K562 (cell line): ENCODE data around the gene SEMA6B. TPM values are rescaled to one million over a fixed set of nuclear protein-coding genes. Genes with fewer than 3 reads are reported as not detected.
A peak's percentile ranks its signal among the peaks of the same experiment; 100 is the strongest.

Source experiments
- BCOR ChIP-seq: fragments of 450-650 bp; IDR thresholded peaks from 2 replicates; pipeline ENCODE4 v1.6.1; 2016
- HMGXB4 ChIP-seq: sonication (generic); formaldehyde crosslinking; IDR thresholded peaks from 2 replicates; pipeline ENCODE4 v1.8.1; 2023; ENCODE audit warnings: mild to moderate bottlenecking, missing genetic modification reagents
- KDM1A ChIP-seq, 2 experiments: fragments of 450-650 bp; IDR thresholded peaks; 2 replicates each; pipeline ENCODE4 v1.6.1; 2016; ENCODE audit warnings: mild to moderate bottlenecking in 2 of 2
- MBD2 ChIP-seq: sonication (generic); IDR thresholded peaks from 2 replicates; pipeline ENCODE4 v1.6.1; 2016; ENCODE audit warnings: low read depth, borderline replicate concordance
- MCM5 ChIP-seq: fragments of 450-650 bp; IDR thresholded peaks from 2 replicates; pipeline ENCODE4 v1.6.1; 2016; ENCODE audit warnings: low read depth
- NFATC3 ChIP-seq: fragments of 450-650 bp; IDR thresholded peaks from 2 replicates; pipeline ENCODE4 v1.6.1; 2017; ENCODE audit warnings: mild to moderate bottlenecking
- NFE2L1 ChIP-seq: fragments of 450-650 bp; IDR thresholded peaks from 2 replicates; pipeline ENCODE4 v1.6.1; 2016; ENCODE audit warnings: missing genetic modification characterization, low read depth, mild to moderate bottlenecking, missing compliant biosample characterization, moderate library complexity, borderline replicate concordance
- NFIC ChIP-seq: fragments of 450-650 bp; IDR thresholded peaks from 2 replicates; pipeline ENCODE4 v1.6.1; 2017; ENCODE audit warnings: mild to moderate bottlenecking, inconsistent platforms
- NFXL1 ChIP-seq: fragments of 450-650 bp; formaldehyde crosslinking; IDR thresholded peaks from 2 replicates; pipeline ENCODE4 v1.4.0; 2021; ENCODE audit warnings: mild to moderate bottlenecking
- NR1H2 ChIP-seq: sonication (generic); formaldehyde crosslinking; IDR thresholded peaks from 2 replicates; pipeline ENCODE4 v1.4.0; 2020; ENCODE audit warnings: mild to moderate bottlenecking, missing genetic modification reagents
- RFX1 ChIP-seq: fragments of 450-650 bp; IDR thresholded peaks from 2 replicates; pipeline ENCODE4 v1.6.1; 2016; ENCODE audit warnings: mild to moderate bottlenecking, moderate library complexity
- SIRT6 ChIP-seq: IDR thresholded peaks from one replicate; pipeline ENCODE4 v1.6.1; 2012; ENCODE audit warnings: low read depth, mild to moderate bottlenecking, control low read depth, inconsistent platforms, low read length, moderate library complexity
- STAT5A ChIP-seq: IDR thresholded peaks from 2 replicates; pipeline ENCODE4 v1.6.1; 2012; ENCODE audit warnings: low read length, inconsistent platforms, borderline replicate concordance
- ZNF184 ChIP-seq: sonication (generic); formaldehyde crosslinking; IDR thresholded peaks from 2 replicates; pipeline ENCODE4 v1.5.0; 2020; ENCODE audit warnings: missing genetic modification reagents
- ZNF263 ChIP-seq: sonication (generic); formaldehyde crosslinking; IDR thresholded peaks from 2 replicates; pipeline ENCODE4 v1.8.0; 2022; ENCODE audit warnings: mild to moderate bottlenecking, missing genetic modification reagents, borderline replicate concordance
- ZNF445 ChIP-seq: fragments of 250-450 bp; sonication (Bioruptor Pico); IDR thresholded peaks from 2 replicates; pipeline ENCODE4 v1.4.0; 2020; ENCODE audit warnings: low read depth, mild to moderate bottlenecking, moderate library complexity
- ZNF551 ChIP-seq: fragments of 250-450 bp; sonication (Bioruptor Pico); IDR thresholded peaks from 2 replicates; pipeline ENCODE4 v1.5.0; 2021; ENCODE audit warnings: mild to moderate bottlenecking, moderate library complexity
- polyA plus RNA-seq, 8 experiments: library from polyadenylated mRNA; depleted of rRNA in 4 of 8; stranded (reverse) in 5 of 8; unstranded in 3 of 8; fragments of >200 nt; fragmentation: Nextera tagmentation in 2 of 8; fragmentation: Illumina TruSeq in 1 of 8; extraction: Ambion mirVana in 2 of 8; extraction: Trizol in 1 of 8; gene quantifications; 2 replicates each; pipeline versions ENCODE4 v1.2.1 to v1.2.3, GENCODE V29; 2011 to 2014; ENCODE audit warnings: inconsistent platforms in 1 of 8, missing spikeins in 1 of 8
- total RNA-seq, 7 experiments: library from RNA; depleted of rRNA in 6 of 7; stranded (reverse); fragments of >200 nt in 6 of 7; fragmentation: Illumina TruSeq in 2 of 7; extraction: Trizol in 2 of 7; gene quantifications; 2 replicates each; pipeline versions ENCODE4 v1.2.1 to v1.2.3, GENCODE V29; 2011 to 2021; ENCODE audit warnings: low replicate concordance in 1 of 7
- TF ChIP-seq, protein P1 (sequence below): sonication (generic); formaldehyde crosslinking; IDR thresholded peaks from 2 replicates; pipeline ENCODE4 v1.8.1; 2023; ENCODE audit warnings: missing genetic modification reagents, mild to moderate bottlenecking, borderline replicate concordance
- TF ChIP-seq, protein P2 (sequence below): fragments of 450-650 bp; IDR thresholded peaks from 2 replicates; pipeline ENCODE4 v1.6.1; 2018; ENCODE audit not compliant: partially characterized antibody

Gene SEMA6B
- total and polyA plus RNA-seq, 9 of the 15 experiments (the other 6 are each of a cell fraction or from before 2014, with no cell fraction given), result 0.65 to 4.6 (median 2.5) TPM; not detected in 2

DNA sequence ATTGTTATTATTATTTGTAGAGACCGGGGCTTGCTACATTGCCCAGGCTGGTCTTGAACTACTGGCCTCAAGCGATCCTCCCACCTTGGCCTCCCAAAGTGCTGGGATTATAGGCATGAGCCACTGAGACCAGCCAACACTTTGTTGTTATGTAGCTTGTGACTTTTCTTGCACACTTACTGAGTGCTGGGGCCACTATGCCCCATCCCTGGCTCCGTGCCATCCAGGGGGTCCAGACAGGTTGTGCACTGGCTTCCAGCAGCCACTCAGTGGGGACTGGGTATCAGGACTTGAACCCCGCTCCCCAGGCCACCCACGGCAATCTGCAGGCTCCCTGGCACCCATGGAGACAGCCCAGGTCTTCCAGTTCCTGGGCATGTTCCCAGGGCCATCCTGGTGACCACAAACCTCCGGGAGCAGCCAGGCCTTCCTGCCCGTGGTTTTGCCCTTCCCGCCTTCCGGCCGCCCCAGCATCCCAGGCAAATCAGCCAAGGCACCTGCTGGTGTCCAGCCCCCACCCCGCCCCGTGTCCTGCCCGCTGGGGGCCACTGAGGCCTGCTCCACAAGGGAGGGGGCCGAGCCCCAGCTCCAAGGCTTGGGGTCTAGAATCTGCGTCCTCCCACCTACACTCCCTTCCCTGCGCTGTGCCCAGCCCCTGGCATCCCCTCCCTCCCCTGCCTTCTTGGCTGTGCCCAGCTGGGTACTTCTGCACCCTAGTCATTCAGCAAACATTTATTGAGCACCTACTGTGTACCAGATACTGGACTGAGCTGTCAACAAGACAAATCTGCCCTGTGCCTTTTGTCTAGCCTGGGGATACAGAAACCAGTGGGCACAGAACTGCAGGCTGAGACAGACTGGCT is 23.7 kb upstream of the SEMA6B start (continued):
- TF ChIP-seq, protein P1, sequence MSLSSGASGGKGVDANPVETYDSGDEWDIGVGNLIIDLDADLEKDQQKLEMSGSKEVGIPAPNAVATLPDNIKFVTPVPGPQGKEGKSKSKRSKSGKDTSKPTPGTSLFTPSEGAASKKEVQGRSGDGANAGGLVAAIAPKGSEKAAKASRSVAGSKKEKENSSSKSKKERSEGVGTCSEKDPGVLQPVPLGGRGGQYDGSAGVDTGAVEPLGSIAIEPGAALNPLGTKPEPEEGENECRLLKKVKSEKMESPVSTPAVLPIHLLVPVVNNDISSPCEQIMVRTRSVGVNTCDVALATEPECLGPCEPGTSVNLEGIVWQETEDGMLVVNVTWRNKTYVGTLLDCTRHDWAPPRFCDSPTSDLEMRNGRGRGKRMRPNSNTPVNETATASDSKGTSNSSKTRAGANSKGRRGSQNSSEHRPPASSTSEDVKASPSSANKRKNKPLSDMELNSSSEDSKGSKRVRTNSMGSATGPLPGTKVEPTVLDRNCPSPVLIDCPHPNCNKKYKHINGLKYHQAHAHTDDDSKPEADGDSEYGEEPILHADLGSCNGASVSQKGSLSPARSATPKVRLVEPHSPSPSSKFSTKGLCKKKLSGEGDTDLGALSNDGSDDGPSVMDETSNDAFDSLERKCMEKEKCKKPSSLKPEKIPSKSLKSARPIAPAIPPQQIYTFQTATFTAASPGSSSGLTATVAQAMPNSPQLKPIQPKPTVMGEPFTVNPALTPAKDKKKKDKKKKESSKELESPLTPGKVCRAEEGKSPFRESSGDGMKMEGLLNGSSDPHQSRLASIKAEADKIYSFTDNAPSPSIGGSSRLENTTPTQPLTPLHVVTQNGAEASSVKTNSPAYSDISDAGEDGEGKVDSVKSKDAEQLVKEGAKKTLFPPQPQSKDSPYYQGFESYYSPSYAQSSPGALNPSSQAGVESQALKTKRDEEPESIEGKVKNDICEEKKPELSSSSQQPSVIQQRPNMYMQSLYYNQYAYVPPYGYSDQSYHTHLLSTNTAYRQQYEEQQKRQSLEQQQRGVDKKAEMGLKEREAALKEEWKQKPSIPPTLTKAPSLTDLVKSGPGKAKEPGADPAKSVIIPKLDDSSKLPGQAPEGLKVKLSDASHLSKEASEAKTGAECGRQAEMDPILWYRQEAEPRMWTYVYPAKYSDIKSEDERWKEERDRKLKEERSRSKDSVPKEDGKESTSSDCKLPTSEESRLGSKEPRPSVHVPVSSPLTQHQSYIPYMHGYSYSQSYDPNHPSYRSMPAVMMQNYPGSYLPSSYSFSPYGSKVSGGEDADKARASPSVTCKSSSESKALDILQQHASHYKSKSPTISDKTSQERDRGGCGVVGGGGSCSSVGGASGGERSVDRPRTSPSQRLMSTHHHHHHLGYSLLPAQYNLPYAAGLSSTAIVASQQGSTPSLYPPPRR (CRISPR knock-in tag), result no peak
- TF ChIP-seq STAT5A, result no peak
- TF ChIP-seq NR1H2 (CRISPR knock-in tag), result no peak
- no peak for TF ChIP-seq NFATC3
- no peak for TF ChIP-seq ZNF445 (CRISPR knock-in tag)
- TF ChIP-seq ZNF551 (CRISPR knock-in tag), result no peak
- peak; percentile 85 for TF ChIP-seq NFIC
- TF ChIP-seq MBD2, result no peak
- TF ChIP-seq NFXL1 (CRISPR knock-in tag), result no peak
- TF ChIP-seq HMGXB4, result no peak
- TF ChIP-seq SIRT6, result no peak
- TF ChIP-seq ZNF184 (CRISPR knock-in tag), result no peak
- TF ChIP-seq ZNF263 (CRISPR knock-in tag), result no peak
- TF ChIP-seq KDM1A (IDR thresholded peaks at IDR 0.05), result peak in 1 of 2 experiments; percentile 40; a peak in 2 of 4 replicates
- TF ChIP-seq, protein P2, sequence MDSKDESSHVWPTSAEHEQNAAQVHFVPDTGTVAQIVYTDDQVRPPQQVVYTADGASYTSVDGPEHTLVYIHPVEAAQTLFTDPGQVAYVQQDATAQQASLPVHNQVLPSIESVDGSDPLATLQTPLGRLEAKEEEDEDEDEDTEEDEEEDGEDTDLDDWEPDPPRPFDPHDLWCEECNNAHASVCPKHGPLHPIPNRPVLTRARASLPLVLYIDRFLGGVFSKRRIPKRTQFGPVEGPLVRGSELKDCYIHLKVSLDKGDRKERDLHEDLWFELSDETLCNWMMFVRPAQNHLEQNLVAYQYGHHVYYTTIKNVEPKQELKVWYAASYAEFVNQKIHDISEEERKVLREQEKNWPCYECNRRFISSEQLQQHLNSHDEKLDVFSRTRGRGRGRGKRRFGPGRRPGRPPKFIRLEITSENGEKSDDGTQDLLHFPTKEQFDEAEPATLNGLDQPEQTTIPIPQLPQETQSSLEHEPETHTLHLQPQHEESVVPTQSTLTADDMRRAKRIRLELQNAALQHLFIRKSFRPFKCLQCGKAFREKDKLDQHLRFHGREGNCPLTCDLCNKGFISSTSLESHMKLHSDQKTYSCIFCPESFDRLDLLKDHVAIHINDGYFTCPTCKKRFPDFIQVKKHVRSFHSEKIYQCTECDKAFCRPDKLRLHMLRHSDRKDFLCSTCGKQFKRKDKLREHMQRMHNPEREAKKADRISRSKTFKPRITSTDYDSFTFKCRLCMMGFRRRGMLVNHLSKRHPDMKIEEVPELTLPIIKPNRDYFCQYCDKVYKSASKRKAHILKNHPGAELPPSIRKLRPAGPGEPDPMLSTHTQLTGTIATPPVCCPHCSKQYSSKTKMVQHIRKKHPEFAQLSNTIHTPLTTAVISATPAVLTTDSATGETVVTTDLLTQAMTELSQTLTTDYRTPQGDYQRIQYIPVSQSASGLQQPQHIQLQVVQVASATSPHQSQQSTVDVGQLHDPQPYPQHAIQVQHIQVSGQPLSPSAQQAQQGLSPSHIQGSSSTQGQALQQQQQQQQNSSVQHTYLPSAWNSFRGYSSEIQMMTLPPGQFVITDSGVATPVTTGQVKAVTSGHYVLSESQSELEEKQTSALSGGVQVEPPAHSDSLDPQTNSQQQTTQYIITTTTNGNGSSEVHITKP, result no peak
- TF ChIP-seq BCOR, result peak; percentile 7; the same call in 1 of the 2 replicates
- no peak for TF ChIP-seq MCM5
- no peak for TF ChIP-seq NFE2L1
- no peak for TF ChIP-seq RFX1
